ENCODE results near the gene KLB.

The KLB gene

GRCh38 chr4:39490322-39490721 is 83.6 kb downstream of the KLB start:
- no peak overlapping the region for H3K27ac ChIP-seq
- no peak for DNase-seq (ENCODE audit: low spot score)
- ChIA-PET POLR2A (ENCODE audit: low non-redundant PET) (no interaction called here), CTCF (interaction anchor here (0.6 kb wide), 2 partner anchors 31 to 184 kb away, joined by 3 read pairs; no protein-coding TSS in a partner anchor)
- TF ChIP-seq CTCF (conservative IDR thresholded peaks at IDR 0.05; ENCODE audit: low read depth): no peak

GRCh38 chr4:39494354-39494753 is 87.6 kb downstream of the KLB start:
- no peak for TF ChIP-seq CTCF (conservative IDR thresholded peaks at IDR 0.05; ENCODE audit: low read depth)
- DNase-seq (ENCODE audit: low spot score): no peak
- H3K27ac ChIP-seq: no peak overlapping the region
- ChIA-PET CTCF (no interaction called here), POLR2A (ENCODE audit: low non-redundant PET) (no interaction called here)

GRCh38 chr4:39495446-39496213 is 88.9 kb downstream of the KLB start:
- peak; percentile 55 for DNase-seq (ENCODE audit: low spot score)
- CTCF ChIA-PET: interaction anchor here (0.6 to 1.2 kb wide), 5 partner anchors 15 to 1224 kb away, joined by 3 to 6 read pairs (median 4); no protein-coding TSS in a partner anchor
- POLR2A ChIA-PET (ENCODE audit: low non-redundant PET): no interaction called here
- H3K27ac ChIP-seq: no peak overlapping the region
- no peak for TF ChIP-seq CTCF (conservative IDR thresholded peaks at IDR 0.05; ENCODE audit: low read depth)

GRCh38 chr4:39497909-39498726 is 91.4 kb downstream of the KLB start:
- no peak for DNase-seq (ENCODE audit: low spot score)
- TF ChIP-seq CTCF (conservative IDR thresholded peaks at IDR 0.05; ENCODE audit: low read depth): no peak
- ChIA-PET POLR2A (ENCODE audit: low non-redundant PET) (no interaction called here), CTCF (interaction anchor here (0.7 kb wide), 1 partner anchor 12 kb away, joined by 4 read pairs; no protein-coding TSS in a partner anchor)
- no peak overlapping the region for H3K27ac ChIP-seq

GRCh38 chr4:39498727-39499020 is 91.9 kb downstream of the KLB start:
- no peak overlapping the region for H3K27ac ChIP-seq
- TF ChIP-seq CTCF (conservative IDR thresholded peaks at IDR 0.05; ENCODE audit: low read depth): no peak
- ChIA-PET POLR2A (ENCODE audit: low non-redundant PET) (no interaction called here), CTCF (no interaction called here)
- no peak for DNase-seq (ENCODE audit: low spot score)

Data from RWPE1 (cell line).